ENCODE measurements around the gene PCNT.

Gene PCNT

GRCh38 chr21:46318464-46318845, 5.5 kb upstream of the PCNT start:
- no peak overlapping the region for H2AFZ ChIP-seq (ENCODE audit: low read length)
- H2BK15ac ChIP-seq (ENCODE audit: low read length) = no peak overlapping the region
- H3K27ac ChIP-seq (replicated peaks; ENCODE audit: low read length) = no peak overlapping the region
- no peak overlapping the region for H4K91ac ChIP-seq (ENCODE audit: low read depth, low read length, poor library complexity)
- no peaks in the 10 kb centered on the region for H3K27me3 ChIP-seq (ENCODE audit: control insufficient read depth in 3 of 3, insufficient read depth in 3 of 3, low read depth in 1 of 3, low read length in 3 of 3)
- peak overlapping the region; percentile 66 for H3K18ac ChIP-seq (ENCODE audit: low read length)
- H3K36me3 ChIP-seq (replicated peaks in 1 of 2; ENCODE audit: control insufficient read depth in 2 of 2, insufficient read depth in 2 of 2, low read length in 2 of 2) = peaks cover 40 to 92% of the 10 kb centered on the region in 2 donors
- no peak overlapping the region for H3K4ac ChIP-seq (ENCODE audit: low read length)
- peaks cover 16 to 24% of the 10 kb centered on the region in 2 donors for H3K4me1 ChIP-seq (ENCODE audit: control insufficient read depth in 2 of 2, insufficient read depth in 1 of 2, low read depth in 1 of 2, low read length in 2 of 2)
- peaks cover 18% of the 10 kb centered on the region for H3K79me1 ChIP-seq (ENCODE audit: low read depth, low read length)
- H2BK12ac ChIP-seq (ENCODE audit: low read length) = no peak overlapping the region
- no CpG with 5 or more reads among the region's 4 CpGs for WGBS, 2 donors (ENCODE audit: extremely low coverage in 2 of 2, insufficient read length in 2 of 2, insufficient replicate concordance in 1 of 2)
- no peak overlapping the region for H2BK120ac ChIP-seq (ENCODE audit: low read depth, low read length)
- no peak overlapping the region for H3K4me2 ChIP-seq (ENCODE audit: insufficient read depth, low read length, poor library complexity, severe bottlenecking)
- H3K9ac ChIP-seq (ENCODE audit: low read depth, low read length, poor library complexity) = peak overlapping the region; percentile 88
- H3K4me3 ChIP-seq (ENCODE audit: low read length in 2 of 2) = no peak overlapping the region
- H4K8ac ChIP-seq (ENCODE audit: low read depth, low read length) = no peak overlapping the region
- peak overlapping the region; percentile 72 for H2BK5ac ChIP-seq (ENCODE audit: low read length)
- peak overlapping the region; percentile 82 for H3K23ac ChIP-seq (ENCODE audit: low read depth, low read length, poor library complexity)
- H2AK5ac ChIP-seq (ENCODE audit: low read depth, low read length) = peak overlapping the region; percentile 57
- DNase-seq (ENCODE audit: low spot score) = no peak
- peak overlapping the region; percentile 65 for H3K14ac ChIP-seq (ENCODE audit: low read length)
- H3K9me3 ChIP-seq (replicated peaks in 1 of 2; ENCODE audit: control insufficient read depth in 2 of 2, insufficient read depth in 1 of 2, low read depth in 1 of 2, low read length in 2 of 2) = no peaks in the 10 kb centered on the region

GRCh38 chr21:46319186-46319585, 4.8 kb upstream of the PCNT start:
- Histone ChIP-seq H3K27me3 (ENCODE audit: control insufficient read depth in 3 of 3, insufficient read depth in 3 of 3, low read depth in 1 of 3, low read length in 3 of 3) (no peaks in the 10 kb centered on the region), H3K4me1 (ENCODE audit: control insufficient read depth in 2 of 2, insufficient read depth in 1 of 2, low read depth in 1 of 2, low read length in 2 of 2) (peaks cover 16 to 24% of the 10 kb centered on the region in 2 donors), H3K4ac (ENCODE audit: low read length) (no peak overlapping the region), H2AK5ac (ENCODE audit: low read depth, low read length) (no peak overlapping the region), H2BK15ac (ENCODE audit: low read length) (no peak overlapping the region), H3K9me3 (replicated peaks in 1 of 2; ENCODE audit: control insufficient read depth in 2 of 2, insufficient read depth in 1 of 2, low read depth in 1 of 2, low read length in 2 of 2) (no peaks in the 10 kb centered on the region), H4K8ac (ENCODE audit: low read depth, low read length) (peak overlapping the region; percentile 48), H2AFZ (ENCODE audit: low read length) (no peak overlapping the region), H2BK5ac (ENCODE audit: low read length) (no peak overlapping the region), H2BK120ac (ENCODE audit: low read depth, low read length) (no peak overlapping the region), H3K23ac (ENCODE audit: low read depth, low read length, poor library complexity) (peak overlapping the region; percentile 44), H3K27ac (replicated peaks; ENCODE audit: low read length) (no peak overlapping the region), H3K4me3 (ENCODE audit: low read length in 2 of 2) (no peak overlapping the region), H3K36me3 (replicated peaks in 1 of 2; ENCODE audit: control insufficient read depth in 2 of 2, insufficient read depth in 2 of 2, low read length in 2 of 2) (peaks cover 35 to 86% of the 10 kb centered on the region in 2 donors), H3K14ac (ENCODE audit: low read length) (no peak overlapping the region), H4K91ac (ENCODE audit: low read depth, low read length, poor library complexity) (no peak overlapping the region), H3K4me2 (ENCODE audit: insufficient read depth, low read length, poor library complexity, severe bottlenecking) (no peak overlapping the region), H3K18ac (ENCODE audit: low read length) (no peak overlapping the region), H2BK12ac (ENCODE audit: low read length) (no peak overlapping the region), H3K9ac (ENCODE audit: low read depth, low read length, poor library complexity) (no peak overlapping the region), H3K79me1 (ENCODE audit: low read depth, low read length) (peaks cover 21% of the 10 kb centered on the region)
- no CpG with 5 or more reads among the region's 7 CpGs for WGBS, 2 donors (ENCODE audit: extremely low coverage in 2 of 2, insufficient read length in 2 of 2, insufficient replicate concordance in 1 of 2)
- DNase-seq (ENCODE audit: low spot score) = no peak

DNA sequence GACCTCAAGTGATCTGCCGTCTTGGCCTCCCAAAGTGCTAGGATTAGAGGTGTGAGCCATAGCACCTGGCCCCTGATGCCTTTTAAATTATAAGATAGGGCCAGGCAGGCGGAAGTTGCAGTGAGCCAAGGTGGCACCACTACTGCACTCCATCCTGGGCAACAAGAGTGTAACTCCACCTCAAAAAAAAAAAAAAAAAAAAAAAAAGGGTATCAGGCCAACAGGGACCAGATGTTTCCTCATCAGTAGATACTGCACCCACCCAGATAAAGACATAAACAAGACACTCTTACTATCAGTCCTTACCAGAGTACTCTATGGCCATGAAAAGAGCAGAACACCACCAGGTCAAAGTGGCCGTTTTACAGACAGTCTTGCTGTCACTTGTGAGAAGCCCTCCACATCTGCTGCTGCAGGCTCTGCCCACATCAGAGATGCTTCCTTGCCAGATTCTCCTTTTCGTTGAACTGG, 3.6 kb upstream of the PCNT start:
- H3K36me3 ChIP-seq (replicated peaks in 1 of 2; ENCODE audit: control insufficient read depth in 2 of 2, insufficient read depth in 2 of 2, low read length in 2 of 2) = peaks cover 25 to 74% of the 10 kb centered on the region in 2 donors
- H3K18ac ChIP-seq (ENCODE audit: low read length) = no peak overlapping the region
- H3K4me1 ChIP-seq (ENCODE audit: control insufficient read depth in 2 of 2, insufficient read depth in 1 of 2, low read depth in 1 of 2, low read length in 2 of 2) = peaks cover 16 to 24% of the 10 kb centered on the region in 2 donors
- no peak overlapping the region for H2BK5ac ChIP-seq (ENCODE audit: low read length)
- no peak overlapping the region for H3K23ac ChIP-seq (ENCODE audit: low read depth, low read length, poor library complexity)
- H4K8ac ChIP-seq (ENCODE audit: low read depth, low read length) = no peak overlapping the region
- no peak overlapping the region for H3K14ac ChIP-seq (ENCODE audit: low read length)
- no peak overlapping the region for H3K4ac ChIP-seq (ENCODE audit: low read length)
- no peak overlapping the region for H2BK120ac ChIP-seq (ENCODE audit: low read depth, low read length)
- H3K4me3 ChIP-seq (ENCODE audit: low read length in 2 of 2) = peak overlapping the region in 1 of 2 donors; percentile 16
- peaks cover 21% of the 10 kb centered on the region for H3K79me1 ChIP-seq (ENCODE audit: low read depth, low read length)
- no peak overlapping the region for H2AK5ac ChIP-seq (ENCODE audit: low read depth, low read length)
- no peak overlapping the region for H3K4me2 ChIP-seq (ENCODE audit: insufficient read depth, low read length, poor library complexity, severe bottlenecking)
- H3K9me3 ChIP-seq (replicated peaks in 1 of 2; ENCODE audit: control insufficient read depth in 2 of 2, insufficient read depth in 1 of 2, low read depth in 1 of 2, low read length in 2 of 2) = no peaks in the 10 kb centered on the region
- no peak overlapping the region for H3K9ac ChIP-seq (ENCODE audit: low read depth, low read length, poor library complexity)
- no CpG with 5 or more reads among the region's 4 CpGs for WGBS, 2 donors (ENCODE audit: extremely low coverage in 2 of 2, insufficient read length in 2 of 2, insufficient replicate concordance in 1 of 2)
- H2BK12ac ChIP-seq (ENCODE audit: low read length) = no peak overlapping the region
- no peak overlapping the region for H3K27ac ChIP-seq (replicated peaks; ENCODE audit: low read length)
- H4K91ac ChIP-seq (ENCODE audit: low read depth, low read length, poor library complexity) = no peak overlapping the region
- H3K27me3 ChIP-seq (ENCODE audit: control insufficient read depth in 3 of 3, insufficient read depth in 3 of 3, low read depth in 1 of 3, low read length in 3 of 3) = no peaks in the 10 kb centered on the region
- no peak for DNase-seq (ENCODE audit: low spot score)
- no peak overlapping the region for H2AFZ ChIP-seq (ENCODE audit: low read length)
- no peak overlapping the region for H2BK15ac ChIP-seq (ENCODE audit: low read length)

DNA sequence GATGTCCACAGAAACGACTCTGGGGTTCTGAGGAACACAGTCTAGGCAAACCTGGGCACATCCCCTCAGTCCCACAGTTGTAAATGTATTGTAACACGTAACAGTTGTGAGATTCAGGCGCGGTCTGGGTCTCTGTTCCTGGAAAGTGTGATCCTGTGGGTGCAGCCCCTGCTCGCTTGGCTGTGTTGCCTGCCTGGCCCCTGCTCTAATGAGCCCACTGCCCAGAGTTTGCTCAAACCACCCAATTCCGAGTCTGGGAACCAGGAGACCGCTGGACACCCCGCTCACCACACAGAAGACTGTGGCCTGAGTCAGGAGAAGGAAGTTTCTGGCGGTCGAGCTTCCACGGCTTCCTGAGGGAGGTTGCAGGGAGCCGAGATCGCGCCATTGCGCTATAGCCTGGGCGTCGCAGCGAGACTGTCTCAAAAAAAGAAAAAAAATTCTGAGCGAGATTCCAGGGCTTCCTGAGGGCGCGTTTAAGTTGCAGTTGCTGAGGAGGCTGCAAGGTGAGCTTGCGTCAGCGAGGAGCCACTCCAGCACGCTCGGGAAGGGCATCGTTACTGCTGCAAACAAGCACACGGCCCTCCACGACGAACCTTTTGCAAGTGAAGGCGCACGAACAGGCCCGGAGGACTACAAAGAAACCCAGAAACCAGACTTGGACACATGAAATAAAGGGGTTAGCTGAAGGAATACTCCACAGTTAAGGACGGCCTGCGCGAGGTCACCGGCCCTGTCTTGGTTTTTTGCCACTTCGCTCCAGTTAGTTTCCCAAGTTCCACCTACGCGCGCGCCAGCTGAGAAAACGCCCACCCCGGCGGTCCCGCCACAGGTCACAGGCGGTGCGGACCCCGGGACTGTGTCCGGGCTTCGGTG, 1.4 kb upstream of the PCNT start:
- Histone ChIP-seq H3K18ac (ENCODE audit: low read length) (no peak overlapping the region), H2BK12ac (ENCODE audit: low read length) (no peak overlapping the region), H3K23ac (ENCODE audit: low read depth, low read length, poor library complexity) (no peak overlapping the region), H3K4me1 (ENCODE audit: control insufficient read depth in 2 of 2, insufficient read depth in 1 of 2, low read depth in 1 of 2, low read length in 2 of 2) (peaks cover 20 to 27% of the 10 kb centered on the region in 2 donors), H2BK120ac (ENCODE audit: low read depth, low read length) (no peak overlapping the region), H3K14ac (ENCODE audit: low read length) (peak overlapping the region; percentile 83), H3K79me1 (ENCODE audit: low read depth, low read length) (peaks cover 17% of the 10 kb centered on the region), H3K27ac (replicated peaks; ENCODE audit: low read length) (no peak overlapping the region), H3K4ac (ENCODE audit: low read length) (peak overlapping the region; percentile 26), H2AFZ (ENCODE audit: low read length) (peak overlapping the region; percentile 19), H4K91ac (ENCODE audit: low read depth, low read length, poor library complexity) (no peak overlapping the region), H3K27me3 (ENCODE audit: control insufficient read depth in 3 of 3, insufficient read depth in 3 of 3, low read depth in 1 of 3, low read length in 3 of 3) (no peaks in the 10 kb centered on the region), H4K8ac (ENCODE audit: low read depth, low read length) (no peak overlapping the region), H2BK5ac (ENCODE audit: low read length) (peak overlapping the region; percentile 21), H2AK5ac (ENCODE audit: low read depth, low read length) (peak overlapping the region; percentile 98), H3K36me3 (replicated peaks in 1 of 2; ENCODE audit: control insufficient read depth in 2 of 2, insufficient read depth in 2 of 2, low read length in 2 of 2) (peaks cover 14 to 65% of the 10 kb centered on the region in 2 donors), H3K9me3 (replicated peaks in 1 of 2; ENCODE audit: control insufficient read depth in 2 of 2, insufficient read depth in 1 of 2, low read depth in 1 of 2, low read length in 2 of 2) (no peaks in the 10 kb centered on the region), H3K9ac (ENCODE audit: low read depth, low read length, poor library complexity) (peak overlapping the region; percentile 93), H3K4me3 (ENCODE audit: low read length in 2 of 2) (peak overlapping the region; percentile 97 to 99), H2BK15ac (ENCODE audit: low read length) (no peak overlapping the region), H3K4me2 (ENCODE audit: insufficient read depth, low read length, poor library complexity, severe bottlenecking) (peak overlapping the region; percentile 88)
- DNase-seq (ENCODE audit: low spot score) = no peak
- no CpG with 5 or more reads among the region's 50 CpGs for WGBS, 2 donors (ENCODE audit: extremely low coverage in 2 of 2, insufficient read length in 2 of 2, insufficient replicate concordance in 1 of 2)
